GM19395 (cell line): Measurements from ENCODE around the gene CIZ1.

Source experiments
- ATAC-seq: cut with Tn5 transposase; IDR thresholded peaks from one replicate; pipeline ENCODE4 v1.9.1; 2021; ENCODE audit warnings: mild to moderate bottlenecking, moderate library complexity; ENCODE audit not compliant: unreplicated experiment

Gene CIZ1

DNA sequence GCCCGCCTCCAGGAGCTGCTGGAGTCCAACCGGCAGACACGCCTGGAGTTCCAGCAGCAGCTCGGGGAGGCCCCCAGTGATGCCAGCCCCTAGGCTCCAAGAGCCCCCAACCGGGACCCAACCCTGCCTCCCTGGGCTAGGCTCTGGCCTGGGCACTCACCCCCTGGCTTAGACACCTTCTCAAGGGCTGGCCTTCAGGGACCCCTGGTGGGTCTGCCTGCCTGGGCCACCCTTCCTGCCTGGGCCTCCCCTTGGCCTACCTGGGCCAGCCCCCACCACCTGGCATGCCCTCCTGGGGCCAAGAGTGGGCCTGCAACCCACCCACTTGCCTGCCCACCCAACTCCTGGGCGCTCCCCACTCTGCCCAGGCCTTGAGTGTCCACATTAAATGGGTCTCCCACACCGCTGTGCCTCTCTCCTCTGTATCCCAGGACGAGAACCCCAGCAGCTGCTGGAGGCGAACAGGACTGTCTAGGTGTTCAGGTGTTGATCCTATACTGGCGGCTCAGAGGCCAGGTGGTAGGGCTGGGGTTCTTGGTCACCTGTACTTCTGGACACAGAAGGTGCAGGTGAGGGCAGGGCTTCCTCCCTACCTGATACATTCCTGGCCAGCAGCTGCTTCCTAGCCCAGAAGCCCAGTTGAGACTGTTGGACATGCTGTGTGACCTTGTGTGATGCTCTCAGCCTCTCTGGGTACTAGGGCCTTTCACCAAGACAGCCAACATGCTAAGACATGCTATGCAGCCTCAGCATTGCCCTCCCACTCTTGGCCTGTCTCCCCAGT, 27.7 kb downstream of the CIZ1 start:
- no peak for ATAC-seq

GRCh38 chr9:128163027-128163515, 28.3 kb downstream of the CIZ1 start:
- no peak for ATAC-seq

DNA sequence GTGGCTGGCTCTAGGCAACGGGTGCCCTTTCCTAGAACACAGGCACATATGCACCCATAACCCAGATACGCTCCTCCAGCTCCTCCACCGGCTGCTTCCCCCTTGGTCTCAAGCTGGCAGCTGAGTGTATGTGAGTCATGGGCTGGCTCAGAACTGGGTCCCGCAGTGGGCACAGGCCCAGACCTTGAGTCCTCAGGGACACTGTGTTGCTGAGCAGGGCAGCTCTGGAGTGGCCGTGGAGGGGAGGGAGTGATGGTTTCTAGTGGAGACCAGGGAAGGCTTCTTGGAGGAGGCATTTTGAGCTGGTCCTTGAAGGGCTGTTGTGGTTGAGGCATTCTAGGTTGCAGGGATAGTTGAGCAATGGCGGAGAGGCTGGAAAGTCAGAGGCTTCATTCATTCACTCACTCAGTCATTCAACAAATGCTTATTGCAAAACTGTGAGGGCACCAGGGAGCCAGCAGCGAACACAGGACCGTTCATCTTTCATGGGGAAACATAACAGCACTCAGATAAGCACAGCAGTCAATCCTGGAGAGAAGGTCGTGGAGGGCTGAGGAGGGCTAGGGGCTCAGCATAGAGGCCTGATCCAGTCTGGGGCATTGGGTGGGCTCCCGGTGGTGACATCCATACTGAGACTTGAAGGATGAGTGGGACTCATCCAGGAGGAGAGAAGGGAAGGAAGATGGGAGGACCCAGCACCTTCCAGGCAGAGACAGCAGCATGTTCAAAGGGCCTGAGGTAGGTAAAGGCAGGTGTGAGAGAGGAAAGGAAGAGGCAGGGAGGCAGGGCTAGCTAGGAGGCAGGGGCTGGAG, 29.0 kb downstream of the CIZ1 start:
- no peak for ATAC-seq

DNA sequence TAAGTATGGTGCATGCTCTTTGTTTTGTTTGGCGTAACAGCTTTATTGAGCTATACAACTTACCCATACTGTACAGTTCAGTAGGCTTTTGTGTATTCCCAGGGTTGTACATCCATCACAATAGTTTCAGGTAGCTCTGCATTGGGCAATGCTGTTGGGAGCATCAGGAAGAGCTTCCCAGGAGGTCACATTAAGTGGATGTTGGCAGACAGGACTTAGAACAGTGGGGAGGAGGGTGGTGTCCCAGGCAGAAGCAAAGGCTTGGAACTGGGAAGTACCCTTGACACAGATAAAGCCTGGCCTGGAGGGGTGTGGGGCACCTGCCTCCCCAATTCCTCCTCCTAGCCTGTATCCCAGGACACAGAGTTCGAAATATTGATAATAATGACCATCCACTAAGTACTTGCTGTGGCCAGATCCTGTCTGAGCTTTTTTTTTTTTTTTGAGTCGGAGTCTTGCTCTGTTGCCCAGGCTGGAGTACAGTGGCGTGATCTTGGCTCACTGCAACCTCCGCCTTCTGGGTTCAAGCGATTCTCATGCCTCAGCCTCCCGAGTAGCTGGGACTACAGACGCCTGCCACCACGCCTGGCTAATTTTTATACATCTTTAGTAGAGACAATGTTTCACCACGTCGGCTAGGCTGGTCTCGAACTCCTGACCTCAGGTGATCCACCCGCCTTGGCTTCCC, 30.0 kb downstream of the CIZ1 start:
- ATAC-seq = no peak

DNA sequence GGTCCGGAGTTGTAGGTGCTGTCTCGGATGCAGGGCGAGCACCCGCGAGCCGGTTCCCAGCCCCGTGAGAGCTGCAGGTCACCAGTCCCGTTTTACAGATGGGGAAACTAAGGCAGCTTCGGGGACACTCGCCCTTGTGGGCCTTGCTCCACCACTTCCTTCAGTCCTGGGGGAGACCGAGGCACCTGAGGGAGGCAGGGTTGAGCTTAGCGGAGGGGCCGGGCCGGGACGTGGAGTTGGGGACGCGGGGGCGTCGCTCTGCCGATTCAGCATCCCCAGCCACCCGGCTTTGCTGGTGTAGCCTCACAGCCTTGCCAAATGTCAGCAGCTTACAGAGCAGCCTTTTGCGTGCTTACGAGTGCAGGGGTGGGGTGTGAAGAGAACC, 30.8 kb downstream of the CIZ1 start:
- peak; percentile 7 for ATAC-seq

DNA sequence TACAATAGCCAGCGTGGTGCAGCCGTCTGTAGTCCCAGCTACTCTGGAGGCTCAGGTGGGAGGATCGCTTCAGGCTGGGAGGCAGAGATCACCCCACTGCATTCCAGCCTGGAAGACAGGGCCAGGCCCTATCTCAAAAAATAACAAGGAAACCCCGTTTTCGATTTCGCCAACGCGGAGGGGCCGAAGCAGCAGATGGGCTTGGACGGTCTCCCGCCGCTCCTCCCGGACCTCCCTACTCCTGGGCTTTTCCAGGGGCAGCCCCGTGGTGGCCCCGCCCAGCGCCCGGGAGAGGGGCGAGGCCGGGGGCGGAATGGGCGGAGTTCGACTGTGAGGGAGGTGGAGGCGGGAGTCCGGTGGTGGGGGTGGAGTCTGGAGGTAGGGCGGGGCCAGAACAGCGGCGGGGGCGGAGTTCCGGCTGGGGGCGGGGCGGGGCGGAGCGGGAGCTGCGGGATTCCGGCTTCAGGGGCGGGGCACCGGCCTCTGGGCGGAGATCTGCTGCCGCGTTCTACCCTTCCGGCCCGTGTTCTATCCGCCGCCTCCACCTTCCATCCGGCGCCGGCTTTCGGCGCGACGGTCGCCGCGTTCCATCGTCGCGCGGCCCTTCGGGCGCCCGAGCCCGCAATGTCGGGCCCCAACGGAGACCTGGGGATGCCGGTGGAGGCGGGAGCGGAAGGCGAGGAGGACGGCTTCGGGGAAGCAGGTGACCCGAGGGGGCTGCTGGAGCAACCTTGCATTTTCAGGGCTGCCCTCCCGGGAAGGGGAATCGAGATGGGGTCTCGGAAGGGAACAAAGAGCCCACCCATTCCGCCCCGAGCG, 31.4 kb downstream of the CIZ1 start, which contains the start of gene BBLN:
Gene BBLN, plus strand, starts transcription at position 482 of the 819 bp plus-strand sequence. Its CDS starts 143 bp downstream, at position 625.
- peak; percentile 62 for ATAC-seq

DNA sequence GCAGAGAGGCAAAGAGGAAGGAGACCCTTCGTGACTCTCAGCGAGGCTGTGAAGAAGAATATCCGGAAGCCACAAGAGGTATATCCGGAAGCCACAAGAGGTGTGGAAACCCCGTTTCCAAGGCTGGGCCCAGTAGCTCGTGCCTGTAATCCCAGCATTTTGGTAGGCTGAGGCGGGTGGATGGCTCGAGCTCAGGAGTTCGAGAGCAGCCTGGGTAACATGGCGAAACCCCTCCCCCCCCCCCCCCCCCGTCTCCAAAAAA, 31.9 kb downstream of the CIZ1 start:
- ATAC-seq = peak; percentile 14

DNA sequence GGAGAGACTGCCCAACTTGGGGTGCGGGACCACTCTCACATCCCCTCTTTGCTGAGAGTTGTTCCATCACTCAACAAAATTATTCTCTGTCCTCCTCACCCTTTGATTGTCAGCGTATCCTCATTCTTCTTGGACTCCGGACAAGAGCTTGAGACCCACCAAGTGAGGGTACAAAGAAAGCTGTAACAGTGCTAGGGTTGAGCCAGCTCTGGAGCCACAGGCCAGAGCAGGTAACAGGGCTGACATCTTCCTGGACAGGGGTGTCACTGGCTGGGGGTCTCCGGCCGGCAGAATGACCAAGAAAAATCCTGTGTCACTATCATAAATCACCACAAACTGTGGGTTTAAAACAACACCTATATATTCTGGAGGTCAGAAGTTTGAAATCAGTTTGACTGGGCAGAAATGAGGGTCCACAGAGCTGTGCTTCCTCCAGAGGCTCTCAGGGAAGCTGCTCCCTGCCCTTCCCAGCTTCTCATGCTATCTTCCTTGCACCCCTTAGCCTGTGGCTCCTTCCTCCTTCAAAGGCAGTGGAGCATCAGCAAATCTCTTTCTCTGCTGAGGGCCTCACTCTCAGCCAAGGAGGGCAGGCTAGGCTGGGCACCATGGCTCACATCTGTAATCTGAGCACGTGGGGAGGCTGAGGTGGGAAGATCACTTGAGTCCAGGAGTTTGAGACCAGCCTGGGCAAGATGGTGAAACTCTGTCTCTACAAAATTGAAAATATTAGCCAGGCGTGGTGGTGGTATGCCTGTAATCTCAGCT, 35.5 kb downstream of the CIZ1 start:
- no peak for ATAC-seq

- ATAC-seq = no peak
These were observed 37.3 kb downstream of the CIZ1 start for GRCh38 chr9:128153947-128154695.

DNA sequence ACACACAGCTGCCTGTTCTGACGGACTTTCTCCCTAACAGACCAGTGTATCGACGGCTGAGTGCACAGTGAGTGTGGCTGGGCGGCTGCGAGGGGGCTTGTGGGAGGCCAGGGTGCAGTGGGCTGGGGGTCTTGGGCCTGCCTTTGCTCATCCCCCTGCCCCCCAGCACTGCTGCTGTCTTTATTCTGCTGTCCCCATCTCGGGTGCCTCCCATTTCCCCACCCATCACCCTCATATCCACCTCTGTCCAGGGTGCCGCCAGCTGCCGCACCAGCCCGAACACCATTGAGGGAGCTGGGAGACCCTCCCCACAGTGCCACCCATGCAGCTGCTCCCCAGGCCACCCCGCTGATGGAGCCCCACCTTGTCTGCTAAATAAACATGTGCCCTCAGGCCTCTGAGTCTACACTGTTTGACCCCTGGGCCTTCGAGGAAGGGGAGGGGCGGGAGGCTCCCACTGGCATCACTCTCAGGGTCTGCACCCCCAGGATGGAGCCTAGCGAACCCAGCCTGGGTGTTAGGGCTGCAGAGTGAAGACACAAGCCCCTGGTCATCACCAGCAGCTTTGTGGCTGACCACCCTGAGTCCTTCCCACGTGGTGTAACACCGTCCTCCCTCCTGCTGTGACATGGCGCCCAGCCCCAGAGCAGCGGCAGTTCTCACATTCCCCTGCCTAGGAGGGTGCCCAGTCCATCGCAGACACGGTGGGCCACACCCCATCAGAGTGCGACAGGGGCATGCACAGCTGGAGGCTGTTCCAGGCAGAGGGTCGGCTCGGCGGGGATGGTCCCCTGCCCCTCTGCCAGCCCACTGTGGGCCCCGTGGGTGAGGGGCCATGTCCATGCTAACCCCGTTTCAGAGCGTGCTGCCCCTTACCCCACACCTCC, 38.1 kb downstream of the CIZ1 start:
- ATAC-seq = no peak

DNA sequence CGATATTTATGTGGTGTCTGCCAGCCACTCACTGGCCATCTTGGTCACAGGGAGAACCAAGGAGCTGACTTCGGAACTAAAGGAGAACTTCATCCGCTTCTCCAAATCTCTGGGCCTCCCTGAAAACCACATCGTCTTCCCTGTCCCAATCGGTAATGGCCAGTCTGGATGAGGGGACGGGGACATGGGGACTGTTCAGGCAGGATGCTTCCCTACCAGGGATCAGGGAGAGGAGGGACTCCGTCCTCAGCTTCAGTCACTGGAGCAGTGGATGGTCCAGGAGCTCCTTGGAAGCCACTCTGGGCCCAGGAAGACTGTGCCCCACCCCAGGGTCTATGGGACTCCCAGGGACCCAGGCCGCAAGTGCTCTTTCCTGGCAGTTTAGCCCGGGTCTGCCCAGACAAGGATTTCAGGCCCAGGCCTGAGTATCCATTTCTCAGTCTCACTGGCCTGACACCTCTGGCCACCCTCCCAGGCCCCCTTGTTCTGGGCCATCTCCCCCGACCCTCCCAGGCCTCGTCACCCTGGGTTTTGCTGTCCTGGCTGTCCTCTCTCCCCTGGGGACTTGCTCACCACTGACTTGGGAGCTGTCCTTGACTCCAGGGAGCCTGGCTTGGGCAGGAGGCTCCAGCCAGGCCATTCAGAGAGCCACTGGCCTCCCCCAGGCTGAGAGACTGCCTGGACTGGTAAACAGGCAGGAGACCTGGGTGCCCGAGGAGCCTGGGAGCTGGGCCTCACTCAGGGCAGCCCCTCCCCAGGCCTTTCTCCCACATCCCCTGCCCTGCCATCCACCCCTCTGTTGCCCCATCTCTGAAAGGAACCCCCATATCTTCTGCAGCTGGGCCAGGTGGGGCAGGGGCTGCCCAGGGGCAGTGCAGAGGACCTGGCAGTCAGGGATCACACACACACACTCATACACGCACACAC, 39.0 kb downstream of the CIZ1 start:
- no peak for ATAC-seq

DNA sequence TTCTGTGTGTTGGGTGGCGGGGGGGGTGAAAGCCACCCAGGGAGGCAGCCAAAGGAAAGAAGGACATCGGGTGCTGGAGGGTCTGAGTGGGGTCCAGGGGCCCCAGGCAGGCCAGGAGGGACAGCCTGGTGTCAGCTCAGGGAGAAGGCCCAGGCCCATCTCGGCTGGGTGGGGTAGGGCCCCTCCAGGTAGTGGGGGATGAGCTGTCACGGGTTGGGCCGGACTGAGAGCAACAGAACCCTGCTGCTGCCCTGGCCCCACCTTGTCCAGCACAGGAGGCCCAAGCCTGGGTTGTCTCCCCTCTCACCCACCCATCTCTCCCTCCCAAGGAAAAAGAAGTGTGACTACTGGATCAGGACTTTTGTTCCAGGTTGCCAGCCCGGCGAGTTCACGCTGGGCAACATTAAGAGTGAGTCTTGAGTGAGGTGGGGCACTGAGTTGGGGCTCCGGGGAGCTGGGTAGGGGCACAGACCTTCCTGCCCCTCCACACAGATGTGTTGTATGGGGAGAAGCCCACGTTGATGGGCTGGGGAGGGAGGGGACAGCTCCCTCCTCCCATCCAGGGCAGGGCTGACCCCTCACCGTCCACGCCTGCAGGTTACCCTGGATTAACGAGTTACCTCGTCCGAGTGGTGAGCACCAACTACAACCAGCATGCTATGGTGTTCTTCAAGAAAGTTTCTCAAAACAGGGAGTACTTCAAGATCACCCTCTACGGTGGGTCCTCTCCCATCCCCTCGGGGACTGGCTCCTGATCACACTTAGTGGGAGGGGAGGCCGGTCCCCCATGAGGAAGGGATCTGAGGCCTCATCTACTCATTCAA, 39.9 kb downstream of the CIZ1 start:
- no peak for ATAC-seq

DNA sequence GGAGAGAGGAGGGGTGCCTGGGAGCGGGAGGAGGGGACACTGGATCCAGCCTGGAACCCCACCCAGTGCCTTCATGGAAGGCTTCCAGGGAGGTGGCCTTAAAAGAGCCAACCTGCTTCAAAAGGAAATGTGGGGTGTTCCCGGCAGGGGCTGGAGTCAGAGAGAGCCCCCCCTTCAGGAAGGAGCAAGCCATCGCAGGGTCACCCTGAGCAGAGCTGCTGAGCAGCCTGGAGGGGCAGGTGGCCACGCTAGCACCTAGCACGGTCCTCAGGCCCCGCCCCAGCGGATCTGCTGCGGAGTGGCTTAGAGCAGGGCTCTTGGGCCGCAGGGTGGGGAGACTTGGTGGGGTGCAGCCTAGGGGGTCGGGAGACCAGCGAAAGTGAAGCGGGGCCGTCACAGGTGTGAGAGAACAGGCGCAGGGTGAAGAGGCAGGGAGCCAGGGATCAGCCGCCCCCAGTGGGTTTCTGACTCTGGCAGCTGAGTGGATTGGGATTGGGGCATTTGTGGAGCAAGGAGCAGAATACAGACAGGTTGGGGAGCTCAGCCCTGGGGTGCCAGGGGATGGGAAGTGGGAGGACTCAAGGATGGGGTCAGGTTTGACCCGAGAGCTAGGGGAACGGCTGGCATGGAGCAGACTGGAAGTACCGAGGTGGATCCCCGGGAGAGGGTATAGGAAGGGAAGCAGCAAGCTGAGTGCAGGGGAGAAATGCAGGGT, 40.6 kb downstream of the CIZ1 start:
- no peak for ATAC-seq

- no peak for ATAC-seq
These were observed 41.3 kb downstream of the CIZ1 start for GRCh38 chr9:128149951-128150593.

- ATAC-seq = no peak
These were observed 42.2 kb downstream of the CIZ1 start, which contains the start of gene LCN2 for GRCh38 chr9:128149001-128149701. Gene LCN2, plus strand, starts transcription at chr9:128149453. Its CDS starts 73 bp downstream, at chr9:128149526.
